ENCODE results near the gene PLET1.

Gene PLET1, protein sequence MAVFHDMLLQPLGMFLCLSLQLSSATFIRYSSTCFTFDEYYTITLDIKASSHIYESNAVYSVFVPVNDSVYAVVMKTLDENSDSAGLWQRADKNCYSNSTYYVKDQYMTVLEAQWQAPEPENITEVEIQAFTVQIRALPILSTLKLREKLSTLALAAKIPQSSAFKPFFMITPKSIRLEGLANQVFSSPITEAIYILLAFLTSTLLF

DNA sequence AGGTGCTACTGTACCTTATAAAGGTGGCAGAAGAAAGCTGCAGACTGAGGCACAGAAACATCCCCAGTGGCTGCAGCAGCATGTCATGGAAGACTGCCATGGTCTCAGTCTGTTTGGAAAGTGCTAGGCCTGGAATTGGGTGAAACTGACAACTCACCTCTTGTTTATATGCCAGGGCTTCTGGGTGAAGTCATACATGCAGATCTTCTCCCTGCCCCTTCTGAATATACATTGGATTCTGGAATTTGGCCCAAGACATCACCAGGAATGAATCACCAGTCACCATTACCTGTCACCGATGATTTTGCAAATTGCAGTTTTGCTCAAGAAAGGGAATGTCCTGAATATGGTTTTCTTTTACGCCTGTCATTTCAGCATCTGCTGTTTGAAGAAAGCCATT, at the start of gene PLET1:
Gene PLET1 (minus strand): TSS at position 371 of the 400 bp plus-strand sequence. CDS start 271 bp downstream, at position 100.
- DNase-seq (ENCODE audit: low read depth): no peak

- no peak for DNase-seq (ENCODE audit: low read depth)
These were observed 49.8 kb upstream of the PLET1 start for GRCh38 chr11:112310419-112310818.

DNA sequence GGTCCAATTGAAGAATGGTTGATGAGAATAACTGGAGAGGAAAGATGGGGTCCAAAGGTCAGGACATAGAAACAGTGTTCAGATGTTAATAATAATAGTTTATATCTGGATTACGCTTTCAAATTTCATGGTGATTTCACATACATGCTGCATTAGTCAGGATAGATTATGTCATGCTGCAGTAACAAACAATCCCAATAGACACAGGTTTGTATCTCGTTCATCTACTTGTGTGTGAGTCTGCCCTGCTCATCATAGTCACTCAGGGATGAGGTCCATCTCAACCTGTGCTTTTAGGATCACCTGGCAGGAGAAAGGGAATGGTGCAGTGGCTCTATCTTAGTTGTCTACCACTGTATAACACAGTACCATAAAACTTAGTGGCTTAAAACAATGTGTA, 48.0 kb upstream of the PLET1 start:
- DNase-seq (ENCODE audit: low read depth): no peak

DNA sequence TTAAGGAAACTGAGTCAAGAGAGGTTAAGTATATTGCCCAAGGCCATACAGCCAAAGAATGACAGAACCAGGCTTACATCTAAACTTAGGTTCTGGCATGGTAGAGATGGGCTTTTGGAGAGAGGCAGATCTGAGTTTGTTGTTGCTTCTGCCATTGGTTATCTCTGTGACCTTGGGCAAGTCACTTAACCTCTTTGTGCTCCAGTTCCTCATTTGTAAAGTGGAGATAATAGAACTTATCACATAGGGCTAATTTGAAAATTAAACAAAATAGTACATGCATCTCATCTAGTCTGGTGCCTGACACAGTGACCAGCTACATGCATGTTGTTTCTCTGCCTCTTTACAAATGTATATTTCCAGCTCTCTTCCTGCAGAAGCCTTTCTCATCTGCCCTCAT, 47.0 kb upstream of the PLET1 start:
- no peak for DNase-seq (ENCODE audit: low read depth)

GRCh38 chr11:112306230-112306629, 45.6 kb upstream of the PLET1 start:
- no peak for DNase-seq (ENCODE audit: low read depth)

GRCh38 chr11:112304914-112305313, 44.3 kb upstream of the PLET1 start:
- DNase-seq (ENCODE audit: low read depth): no peak

DNA sequence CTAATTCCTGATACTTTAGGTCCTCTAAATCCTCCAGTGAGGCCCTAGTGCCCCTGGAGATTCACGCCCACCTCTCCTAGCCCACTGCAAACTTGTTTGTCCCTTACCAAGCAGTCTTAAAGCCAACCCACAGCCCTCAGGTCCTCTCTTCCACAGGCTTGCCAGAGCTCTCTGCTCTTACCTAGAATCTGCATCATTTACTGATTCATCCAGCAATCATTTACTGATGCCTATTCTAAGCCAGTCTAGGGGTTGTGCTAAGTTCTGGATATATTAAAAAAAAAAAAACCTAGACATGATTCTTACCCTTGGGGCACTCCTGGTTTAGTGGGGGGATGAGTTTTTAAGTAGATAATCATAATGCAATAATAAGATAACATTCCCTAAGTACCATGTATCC, 43.0 kb upstream of the PLET1 start:
- no peak for DNase-seq (ENCODE audit: low read depth)

DNA sequence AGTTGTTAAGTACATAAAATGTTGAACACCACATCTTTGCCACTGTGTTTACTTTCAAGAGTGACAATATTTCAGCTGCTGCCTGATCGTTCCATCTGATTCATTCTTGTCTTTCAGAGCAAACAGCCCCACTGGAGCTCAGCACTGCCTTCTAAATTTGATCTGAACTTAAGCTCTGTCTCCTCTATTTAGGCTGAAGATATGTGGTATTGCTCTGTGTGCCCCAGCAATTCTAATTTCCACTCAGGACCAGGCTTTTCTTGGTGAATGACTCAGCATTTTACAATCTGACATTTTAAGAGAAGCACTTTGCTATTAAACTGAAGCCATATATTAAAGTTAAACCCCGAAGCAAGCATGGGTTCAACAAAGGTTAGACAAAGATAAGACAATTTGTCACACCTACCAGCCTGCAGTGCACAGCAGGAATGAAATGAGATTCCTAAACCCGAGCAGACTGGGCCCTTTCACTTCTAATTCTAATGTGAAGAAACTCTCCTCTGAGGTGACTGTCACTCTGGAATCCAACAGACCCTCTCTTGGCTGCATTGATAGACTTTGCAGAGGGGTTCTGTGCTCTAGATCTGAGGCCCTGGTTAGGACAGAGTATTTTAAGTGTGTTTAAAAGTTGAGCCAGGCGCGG, 41.7 kb upstream of the PLET1 start:
- no peak for DNase-seq (ENCODE audit: low read depth)

DNA sequence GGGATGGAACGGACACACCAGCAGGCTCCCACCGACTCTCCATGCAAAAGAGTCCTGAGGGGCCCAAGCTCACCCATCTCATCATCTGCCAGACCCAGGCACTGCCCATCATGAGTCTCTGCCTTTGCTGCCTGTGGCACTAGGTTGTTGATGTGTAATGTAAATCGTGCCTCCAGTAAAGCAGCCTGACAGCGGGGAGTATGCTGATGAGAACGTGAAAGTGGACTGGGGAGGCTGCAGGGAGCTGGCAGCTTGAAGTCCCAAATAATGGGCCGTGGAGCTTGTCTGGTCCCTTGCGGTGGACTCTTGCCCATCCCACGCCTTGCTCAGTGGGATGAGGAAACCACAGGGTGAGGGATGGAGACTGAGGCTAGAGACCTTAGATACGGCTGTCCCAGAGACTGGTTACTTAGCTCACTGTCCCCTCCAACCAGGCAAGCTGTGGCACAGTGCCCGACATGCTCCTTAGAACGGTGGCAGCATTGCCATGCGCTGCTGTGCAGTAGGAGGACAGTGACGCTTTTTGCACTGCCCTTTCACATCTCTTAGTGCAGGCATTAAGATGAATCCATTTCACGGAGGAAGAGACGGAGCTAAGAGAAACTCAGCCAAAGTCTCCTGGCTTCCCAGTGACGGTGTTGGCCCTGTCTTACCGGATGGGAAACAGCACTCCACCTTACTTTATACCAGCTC, 39.6 kb upstream of the PLET1 start:
- no peak for DNase-seq (ENCODE audit: low read depth)

GRCh38 chr11:112298535-112298934, 37.9 kb upstream of the PLET1 start:
- no peak for DNase-seq (ENCODE audit: low read depth)

GRCh38 chr11:112297248-112297866, 36.7 kb upstream of the PLET1 start:
- no peak for DNase-seq (ENCODE audit: low read depth)

- no peak for DNase-seq (ENCODE audit: low read depth)
These were observed 35.4 kb upstream of the PLET1 start for GRCh38 chr11:112296044-112296443.

- DNase-seq (ENCODE audit: low read depth): no peak
These were observed 34.2 kb upstream of the PLET1 start for GRCh38 chr11:112294688-112295340.

DNA sequence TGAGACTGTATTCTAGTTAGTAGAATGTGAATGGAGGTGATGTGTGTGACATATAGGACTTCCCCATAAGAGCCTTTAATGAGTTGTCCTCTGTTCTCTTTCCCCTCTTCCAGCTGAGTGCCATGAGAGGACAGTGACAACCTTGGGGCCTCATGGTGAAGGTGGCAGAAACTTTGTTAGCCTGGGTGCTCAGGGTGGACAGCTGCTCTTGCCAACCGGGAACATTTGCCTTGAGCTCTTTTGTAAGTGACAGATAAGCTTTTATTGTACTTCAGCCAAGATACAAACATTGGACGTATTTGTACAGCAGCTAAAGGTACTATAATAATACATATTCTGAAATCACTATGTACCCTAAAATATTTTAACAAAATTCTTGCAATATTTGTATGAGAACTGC, 33.0 kb upstream of the PLET1 start:
- DNase-seq (ENCODE audit: low read depth): no peak

DNA sequence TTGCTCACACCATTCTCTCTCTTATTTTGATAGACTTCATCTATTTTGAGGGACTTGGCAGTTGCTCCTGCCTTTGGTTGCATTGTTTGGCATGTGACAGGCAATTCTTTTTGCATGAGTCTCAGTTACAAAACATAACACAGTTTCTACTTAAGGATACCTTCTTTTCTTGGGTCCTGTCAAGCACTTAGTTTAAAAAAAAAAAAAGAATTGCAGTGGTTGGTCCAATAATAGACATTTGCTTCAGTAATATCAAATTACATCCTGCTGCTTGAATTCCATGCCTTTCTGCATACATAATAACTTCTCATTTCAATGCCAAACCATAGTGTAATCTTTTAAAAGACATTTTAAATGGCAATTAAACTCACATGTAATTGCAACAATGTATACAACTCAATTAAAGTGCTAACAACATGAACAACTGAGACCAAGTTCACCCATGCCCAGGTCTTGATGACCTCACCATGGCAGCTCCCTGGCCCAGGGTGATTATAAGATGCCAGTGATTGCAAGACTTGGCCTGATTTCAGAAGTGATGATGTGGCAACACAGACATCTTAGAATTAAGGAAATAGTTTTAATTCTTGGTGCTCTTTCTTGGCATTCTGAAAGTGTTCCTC, 32.2 kb upstream of the PLET1 start:
- DNase-seq (ENCODE audit: low read depth): peak; percentile 86

GRCh38 chr11:112292188-112292587, 31.5 kb upstream of the PLET1 start:
- DNase-seq (ENCODE audit: low read depth): no peak

GRCh38 chr11:112291191-112291590, 30.5 kb upstream of the PLET1 start:
- no peak for DNase-seq (ENCODE audit: low read depth)

GRCh38 chr11:112290493-112290850, 29.8 kb upstream of the PLET1 start:
- no peak for DNase-seq (ENCODE audit: low read depth)

DNA sequence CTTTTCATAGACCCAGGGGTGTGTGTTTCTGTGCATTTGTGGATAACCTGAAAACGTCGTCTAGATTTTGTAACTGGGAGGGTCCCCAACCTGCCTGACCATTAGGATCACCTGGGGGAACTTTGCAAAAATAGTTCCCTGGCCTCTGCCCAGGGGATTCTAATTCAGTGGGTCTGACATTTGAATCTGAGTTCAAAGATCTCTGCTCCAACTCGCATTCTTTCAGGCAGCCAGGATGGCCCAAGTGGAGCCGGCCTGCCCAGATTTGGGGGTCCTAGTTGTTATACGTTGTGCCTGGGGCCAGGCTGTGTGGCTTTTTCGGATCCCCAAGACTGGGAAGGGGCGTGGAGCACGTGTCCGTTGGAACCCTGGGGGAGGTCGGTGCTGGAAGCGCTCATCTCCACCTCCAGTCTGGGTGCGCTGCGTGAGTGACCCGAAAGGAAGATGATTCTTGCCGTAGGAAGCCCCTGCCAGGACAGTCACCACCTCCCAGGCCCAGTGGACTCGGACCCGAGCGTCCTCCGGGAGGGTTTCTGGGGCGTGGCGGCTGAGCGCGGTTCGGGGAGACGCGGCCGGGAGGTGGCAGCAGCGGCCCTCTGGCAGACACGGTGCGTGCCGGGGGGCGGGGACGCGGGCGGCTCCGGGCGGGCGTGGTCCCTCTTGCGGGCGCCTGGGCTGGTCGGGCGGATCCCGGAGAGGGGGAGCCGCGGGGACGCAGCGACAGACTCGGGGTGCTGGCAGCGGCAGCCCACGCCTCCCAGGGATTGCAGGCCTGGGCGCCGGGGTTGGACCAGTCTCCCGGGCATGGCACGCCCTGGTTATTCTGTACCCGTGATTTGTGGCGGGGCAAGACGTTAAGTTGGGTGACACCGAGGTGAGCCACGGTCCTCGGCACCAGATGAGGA, 29.2 kb upstream of the PLET1 start:
- DNase-seq (ENCODE audit: low read depth): peak; percentile 37

DNA sequence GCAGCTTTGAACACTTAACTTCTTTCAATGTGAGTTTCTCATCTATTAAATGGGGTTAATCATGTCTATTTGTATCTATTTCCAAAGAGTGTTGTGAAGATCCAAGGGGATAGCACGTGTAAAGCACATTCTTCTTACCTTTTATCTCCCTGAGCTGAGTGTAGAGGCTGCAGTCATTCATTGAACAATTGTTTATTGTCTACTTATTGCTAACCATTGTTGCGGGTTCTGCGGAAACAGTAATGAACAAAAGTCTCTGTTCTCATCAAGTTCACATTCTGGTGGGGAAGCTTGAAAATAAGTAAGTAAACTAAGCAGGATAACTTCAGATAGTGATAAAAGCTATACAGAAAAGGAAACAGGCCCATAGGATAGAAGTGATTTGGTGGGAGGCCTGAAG, 27.4 kb upstream of the PLET1 start:
- no peak for DNase-seq (ENCODE audit: low read depth)

- DNase-seq (ENCODE audit: low read depth): no peak
These were observed 25.2 kb upstream of the PLET1 start for GRCh38 chr11:112285841-112286311.
